GM23338 (cell line): Measurements from ENCODE around the gene CSF2RB. TPM values are rescaled to one million over a fixed set of nuclear protein-coding genes. Genes with fewer than 3 reads are reported as not detected.

Experiments
- ATAC-seq: fragments of 200-7000 bp; cut with Tn5 transposase; 3 replicates; pipeline ENCODE4 v1.9.1; 2020
- DNase-seq: peaks from one replicate; pipeline ENCODE4 v3.0.0-alpha.2; 2015; ENCODE audit warnings: low spot score
- H2AFZ ChIP-seq: fragments of 200-600 bp; sonication (generic); 2 replicates; pipeline ENCODE4 v1.8.0; 2016; ENCODE audit warnings: antibody characterized with exemption, mild to moderate bottlenecking, moderate library complexity
- H3F3A ChIP-seq: fragments of 200-600 bp; sonication (generic); replicated peaks from 2 replicates; pipeline ENCODE4 v1.8.0; 2017; ENCODE audit warnings: antibody characterized with exemption, mixed run types, low read depth
- H3K27ac ChIP-seq: fragments of 200-600 bp; sonication (generic); 2 replicates; pipeline ENCODE4 v1.6.1; 2016; ENCODE audit warnings: low read depth
- H3K27me3 ChIP-seq: fragments of 200-600 bp; sonication (generic); 2 replicates; pipeline ENCODE4 v1.8.0; 2016; ENCODE audit warnings: mild to moderate bottlenecking, mixed run types, moderate library complexity; ENCODE audit not compliant: insufficient read depth
- H3K36me3 ChIP-seq: fragments of 200-600 bp; sonication (generic); 2 replicates; pipeline ENCODE4 v1.8.0; 2016; ENCODE audit warnings: mild to moderate bottlenecking; ENCODE audit not compliant: insufficient read depth
- H3K4me1 ChIP-seq: fragments of 200-600 bp; sonication (generic); 2 replicates; pipeline ENCODE4 v1.8.0; 2016; ENCODE audit warnings: mild to moderate bottlenecking, moderate library complexity; ENCODE audit not compliant: insufficient read depth
- H3K4me2 ChIP-seq: fragments of 200-600 bp; sonication (generic); 2 replicates; pipeline ENCODE4 v1.7.1; 2017; ENCODE audit warnings: mixed run types
- H3K4me3 ChIP-seq: fragments of 200-600 bp; sonication (generic); 2 replicates; pipeline ENCODE4 v1.6.1; 2016; ENCODE audit warnings: mixed run types
- H3K79me2 ChIP-seq: fragments of 200-600 bp; sonication (generic); replicated peaks from 2 replicates; pipeline ENCODE4 v1.8.0; 2017; ENCODE audit warnings: mild to moderate bottlenecking; ENCODE audit not compliant: insufficient read depth
- H3K9me2 ChIP-seq: fragments of 200-600 bp; sonication (generic); 2 replicates; pipeline ENCODE4 v1.8.0; 2017; ENCODE audit not compliant: insufficient read depth
- H4K20me1 ChIP-seq: fragments of 200-600 bp; sonication (generic); replicated peaks from 2 replicates; pipeline ENCODE4 v1.8.0; 2017; ENCODE audit warnings: mild to moderate bottlenecking; ENCODE audit not compliant: insufficient read depth
- H3K27ac Mint-ChIP-seq: 2 replicates; pipeline ENCODE4 v1.8.0; 2020; ENCODE audit warnings: inconsistent platforms, mild to moderate bottlenecking, moderate library complexity, mixed read lengths
- H3K27me3 Mint-ChIP-seq: 3 replicates; pipeline ENCODE4 v1.8.0; 2022; ENCODE audit warnings: low read depth, mild to moderate bottlenecking, moderate library complexity, mixed read lengths, inconsistent platforms; ENCODE audit not compliant: insufficient read depth, poor library complexity
- H3K36me3 Mint-ChIP-seq: 3 replicates; pipeline ENCODE4 v1.8.0; 2021; ENCODE audit warnings: low read depth, mild to moderate bottlenecking, inconsistent platforms, moderate library complexity, mixed read lengths
- H3K4me1 Mint-ChIP-seq: 3 replicates; pipeline ENCODE4 v1.8.0; 2020; ENCODE audit warnings: mild to moderate bottlenecking, inconsistent platforms, mixed read lengths
- H3K4me3 Mint-ChIP-seq: 3 replicates; pipeline ENCODE4 v1.8.0; 2021; ENCODE audit warnings: moderate library complexity, mild to moderate bottlenecking, inconsistent platforms, mixed read lengths
- H3K9me3 Mint-ChIP-seq: 3 replicates; pipeline ENCODE4 v1.8.0; 2020; ENCODE audit warnings: moderate library complexity, mild to moderate bottlenecking, inconsistent platforms, mixed read lengths
- CREB1 ChIP-seq: fragments of 250-450 bp; sonication (Bioruptor Pico); IDR thresholded peaks from 2 replicates; pipeline ENCODE4 v1.5.0; 2020; ENCODE audit warnings: low read depth, mild to moderate bottlenecking, moderate library complexity
- EZH2 ChIP-seq: fragments of 200-600 bp; sonication (generic); IDR thresholded peaks from one replicate; pipeline ENCODE4 v1.8.0; 2017; ENCODE audit warnings: antibody characterized with exemption, mild to moderate bottlenecking, low read depth; ENCODE audit not compliant: unreplicated experiment
- EZH2phosphoT487 ChIP-seq: fragments of 200-600 bp; sonication (generic); IDR thresholded peaks from one replicate; pipeline ENCODE4 v1.8.1; 2018; ENCODE audit warnings: antibody characterized with exemption; ENCODE audit not compliant: unreplicated experiment
- JUNB ChIP-seq: IDR thresholded peaks from one replicate; pipeline ENCODE4 v1.6.1; 2016; ENCODE audit warnings: antibody characterized with exemption; ENCODE audit not compliant: unreplicated experiment
- NANOG ChIP-seq: IDR thresholded peaks from 2 replicates; pipeline ENCODE4 v1.6.1; 2016; ENCODE audit warnings: antibody characterized with exemption, borderline replicate concordance
- POLR2AphosphoS5 ChIP-seq: IDR thresholded peaks from 2 replicates; pipeline ENCODE4 v1.6.1; 2016; ENCODE audit warnings: antibody characterized with exemption, low read depth
- STAT1 ChIP-seq: IDR thresholded peaks from one replicate; pipeline ENCODE4 v1.6.1; 2016; ENCODE audit warnings: antibody characterized with exemption; ENCODE audit not compliant: unreplicated experiment
- ZNF114 ChIP-seq: fragments of 250-450 bp; sonication (Bioruptor Pico); IDR thresholded peaks from 2 replicates; pipeline ENCODE4 v1.5.0; 2020; ENCODE audit warnings: mild to moderate bottlenecking, moderate library complexity
- ZNF331 ChIP-seq: fragments of 250-450 bp; sonication (Bioruptor Pico); IDR thresholded peaks from 2 replicates; pipeline ENCODE4 v1.5.0; 2020; ENCODE audit warnings: low read depth, mild to moderate bottlenecking, moderate library complexity
- polyA plus RNA-seq: library from polyadenylated mRNA; unstranded; fragments of >200 nt; fragmentation: Nextera tagmentation; extraction: Ambion mirVana; gene quantifications from 2 replicates; pipeline ENCODE4 v1.2.1, GENCODE V29; 2016
- total RNA-seq: library from RNA; depleted of rRNA; stranded (reverse); fragments of >200 nt; shearing (Covaris generic); gene quantifications from 2 replicates; pipeline ENCODE4 v1.2.3, GENCODE V29; 2014
- TF ChIP-seq, protein P1 (sequence below): IDR thresholded peaks from 2 replicates; pipeline ENCODE4 v1.6.1; 2016; ENCODE audit warnings: antibody characterized with exemption
- TF ChIP-seq, protein P2 (sequence below): fragments of 250-450 bp; sonication (Bioruptor Pico); IDR thresholded peaks from 2 replicates; pipeline ENCODE4 v1.5.0; 2020; ENCODE audit warnings: mild to moderate bottlenecking, moderate library complexity
- TF ChIP-seq, protein P3 (sequence below): IDR thresholded peaks from one replicate; pipeline ENCODE4 v1.6.1; 2018; ENCODE audit warnings: antibody characterized with exemption; ENCODE audit not compliant: unreplicated experiment
- TF ChIP-seq, protein P4 (sequence below), 2 experiments: fragments of 200-600 bp in 1 of 2; sonication (generic) in 1 of 2; conservative IDR thresholded peaks; 2 replicates each; pipeline versions ENCODE4 v1.5.1 to v1.6.1; 2016 to 2017; ENCODE audit warnings: antibody characterized with exemption in 2 of 2, low read depth in 2 of 2, mild to moderate bottlenecking in 2 of 2, moderate library complexity in 1 of 2

Gene CSF2RB
- total and polyA plus RNA-seq, 2 experiments from 2014 or later = not detected

DNA sequence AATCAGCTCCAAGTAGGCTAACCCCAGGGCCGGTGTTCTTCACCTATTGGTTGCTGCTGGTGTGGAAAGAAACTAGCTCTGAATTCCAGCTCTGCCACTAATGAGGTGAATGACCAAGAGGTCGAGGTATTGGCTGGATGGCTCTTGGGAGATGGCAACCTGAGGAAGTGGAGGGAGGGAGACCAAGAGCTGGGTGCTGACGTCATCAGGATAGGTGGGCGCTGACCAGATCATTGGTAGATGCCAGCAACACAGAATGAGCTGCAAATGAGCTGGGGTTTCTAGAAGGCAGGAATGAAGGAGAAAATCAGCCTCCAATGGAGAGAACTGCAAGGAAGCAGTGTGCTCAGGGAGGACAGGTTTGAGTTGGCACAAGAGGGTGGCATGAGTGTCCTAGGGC lies 14.7 kb upstream of the CSF2RB start:
- no peak for DNase-seq
- H3K4me2 ChIP-seq = no peak overlapping the region
- H3F3A ChIP-seq = no peaks in the 10 kb centered on the region
- peaks cover 24% of the 10 kb centered on the region for H3K9me3 Mint-ChIP-seq
- H2AFZ ChIP-seq = no peak overlapping the region
- H3K36me3 ChIP-seq = no peaks in the 10 kb centered on the region
- H3K36me3 Mint-ChIP-seq = peaks cover 17% of the 10 kb centered on the region
- H3K4me1 Mint-ChIP-seq = peaks cover 25% of the 10 kb centered on the region
- no peak overlapping the region for H3K4me3 Mint-ChIP-seq
- no peak overlapping the region for H3K4me3 ChIP-seq
- no peaks in the 10 kb centered on the region for H3K79me2 ChIP-seq
- no peak overlapping the region for H3K27ac ChIP-seq
- no peaks in the 10 kb centered on the region for H3K27me3 ChIP-seq
- no peak for ATAC-seq
- H3K9me2 ChIP-seq = peaks cover 26% of the 10 kb centered on the region
- no peaks in the 10 kb centered on the region for H4K20me1 ChIP-seq
- H3K27ac Mint-ChIP-seq = no peak overlapping the region
- H3K27me3 Mint-ChIP-seq = peaks cover 18% of the 10 kb centered on the region
- peaks cover 11% of the 10 kb centered on the region; the same call in 1 of the 2 replicates for H3K4me1 ChIP-seq
- TF ChIP-seq CREB1 (CRISPR knock-in tag) (no peak), EZH2phosphoT487 (no peak), EZH2 (no peak), ZNF114 (CRISPR knock-in tag) (no peak), ZNF331 (CRISPR knock-in tag) (no peak), POLR2AphosphoS5 (no peak), NANOG (no peak), JUNB (no peak), STAT1 (no peak)
- TF ChIP-seq, protein P1, sequence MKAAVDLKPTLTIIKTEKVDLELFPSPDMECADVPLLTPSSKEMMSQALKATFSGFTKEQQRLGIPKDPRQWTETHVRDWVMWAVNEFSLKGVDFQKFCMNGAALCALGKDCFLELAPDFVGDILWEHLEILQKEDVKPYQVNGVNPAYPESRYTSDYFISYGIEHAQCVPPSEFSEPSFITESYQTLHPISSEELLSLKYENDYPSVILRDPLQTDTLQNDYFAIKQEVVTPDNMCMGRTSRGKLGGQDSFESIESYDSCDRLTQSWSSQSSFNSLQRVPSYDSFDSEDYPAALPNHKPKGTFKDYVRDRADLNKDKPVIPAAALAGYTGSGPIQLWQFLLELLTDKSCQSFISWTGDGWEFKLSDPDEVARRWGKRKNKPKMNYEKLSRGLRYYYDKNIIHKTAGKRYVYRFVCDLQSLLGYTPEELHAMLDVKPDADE = no peak
- TF ChIP-seq, protein P2, sequence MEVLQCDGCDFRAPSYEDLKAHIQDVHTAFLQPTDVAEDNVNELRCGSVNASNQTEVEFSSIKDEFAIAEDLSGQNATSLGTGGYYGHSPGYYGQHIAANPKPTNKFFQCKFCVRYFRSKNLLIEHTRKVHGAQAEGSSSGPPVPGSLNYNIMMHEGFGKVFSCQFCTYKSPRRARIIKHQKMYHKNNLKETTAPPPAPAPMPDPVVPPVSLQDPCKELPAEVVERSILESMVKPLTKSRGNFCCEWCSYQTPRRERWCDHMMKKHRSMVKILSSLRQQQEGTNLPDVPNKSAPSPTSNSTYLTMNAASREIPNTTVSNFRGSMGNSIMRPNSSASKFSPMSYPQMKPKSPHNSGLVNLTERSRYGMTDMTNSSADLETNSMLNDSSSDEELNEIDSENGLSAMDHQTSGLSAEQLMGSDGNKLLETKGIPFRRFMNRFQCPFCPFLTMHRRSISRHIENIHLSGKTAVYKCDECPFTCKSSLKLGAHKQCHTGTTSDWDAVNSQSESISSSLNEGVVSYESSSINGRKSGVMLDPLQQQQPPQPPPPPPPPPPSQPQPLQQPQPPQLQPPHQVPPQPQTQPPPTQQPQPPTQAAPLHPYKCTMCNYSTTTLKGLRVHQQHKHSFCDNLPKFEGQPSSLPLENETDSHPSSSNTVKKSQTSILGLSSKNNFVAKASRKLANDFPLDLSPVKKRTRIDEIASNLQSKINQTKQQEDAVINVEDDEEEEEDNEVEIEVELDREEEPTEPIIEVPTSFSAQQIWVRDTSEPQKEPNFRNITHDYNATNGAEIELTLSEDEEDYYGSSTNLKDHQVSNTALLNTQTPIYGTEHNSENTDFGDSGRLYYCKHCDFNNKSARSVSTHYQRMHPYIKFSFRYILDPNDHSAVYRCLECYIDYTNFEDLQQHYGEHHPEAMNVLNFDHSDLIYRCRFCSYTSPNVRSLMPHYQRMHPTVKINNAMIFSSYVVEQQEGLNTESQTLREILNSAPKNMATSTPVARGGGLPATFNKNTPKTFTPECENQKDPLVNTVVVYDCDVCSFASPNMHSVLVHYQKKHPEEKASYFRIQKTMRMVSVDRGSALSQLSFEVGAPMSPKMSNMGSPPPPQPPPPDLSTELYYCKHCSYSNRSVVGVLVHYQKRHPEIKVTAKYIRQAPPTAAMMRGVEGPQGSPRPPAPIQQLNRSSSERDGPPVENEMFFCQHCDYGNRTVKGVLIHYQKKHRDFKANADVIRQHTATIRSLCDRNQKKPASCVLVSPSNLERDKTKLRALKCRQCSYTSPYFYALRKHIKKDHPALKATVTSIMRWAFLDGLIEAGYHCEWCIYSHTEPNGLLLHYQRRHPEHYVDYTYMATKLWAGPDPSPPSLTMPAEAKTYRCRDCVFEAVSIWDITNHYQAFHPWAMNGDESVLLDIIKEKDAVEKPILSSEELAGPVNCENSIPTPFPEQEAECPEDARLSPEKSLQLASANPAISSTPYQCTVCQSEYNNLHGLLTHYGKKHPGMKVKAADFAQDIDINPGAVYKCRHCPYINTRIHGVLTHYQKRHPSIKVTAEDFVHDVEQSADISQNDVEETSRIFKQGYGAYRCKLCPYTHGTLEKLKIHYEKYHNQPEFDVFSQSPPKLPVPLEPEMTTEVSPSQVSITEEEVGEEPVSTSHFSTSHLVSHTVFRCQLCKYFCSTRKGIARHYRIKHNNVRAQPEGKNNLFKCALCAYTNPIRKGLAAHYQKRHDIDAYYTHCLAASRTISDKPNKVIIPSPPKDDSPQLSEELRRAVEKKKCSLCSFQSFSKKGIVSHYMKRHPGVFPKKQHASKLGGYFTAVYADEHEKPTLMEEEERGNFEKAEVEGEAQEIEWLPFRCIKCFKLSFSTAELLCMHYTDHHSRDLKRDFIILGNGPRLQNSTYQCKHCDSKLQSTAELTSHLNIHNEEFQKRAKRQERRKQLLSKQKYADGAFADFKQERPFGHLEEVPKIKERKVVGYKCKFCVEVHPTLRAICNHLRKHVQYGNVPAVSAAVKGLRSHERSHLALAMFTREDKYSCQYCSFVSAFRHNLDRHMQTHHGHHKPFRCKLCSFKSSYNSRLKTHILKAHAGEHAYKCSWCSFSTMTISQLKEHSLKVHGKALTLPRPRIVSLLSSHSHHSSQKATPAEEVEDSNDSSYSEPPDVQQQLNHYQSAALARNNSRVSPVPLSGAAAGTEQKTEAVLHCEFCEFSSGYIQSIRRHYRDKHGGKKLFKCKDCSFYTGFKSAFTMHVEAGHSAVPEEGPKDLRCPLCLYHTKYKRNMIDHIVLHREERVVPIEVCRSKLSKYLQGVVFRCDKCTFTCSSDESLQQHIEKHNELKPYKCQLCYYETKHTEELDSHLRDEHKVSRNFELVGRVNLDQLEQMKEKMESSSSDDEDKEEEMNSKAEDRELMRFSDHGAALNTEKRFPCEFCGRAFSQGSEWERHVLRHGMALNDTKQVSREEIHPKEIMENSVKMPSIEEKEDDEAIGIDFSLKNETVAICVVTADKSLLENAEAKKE (CRISPR knock-in tag) = no peak
- TF ChIP-seq, protein P3, sequence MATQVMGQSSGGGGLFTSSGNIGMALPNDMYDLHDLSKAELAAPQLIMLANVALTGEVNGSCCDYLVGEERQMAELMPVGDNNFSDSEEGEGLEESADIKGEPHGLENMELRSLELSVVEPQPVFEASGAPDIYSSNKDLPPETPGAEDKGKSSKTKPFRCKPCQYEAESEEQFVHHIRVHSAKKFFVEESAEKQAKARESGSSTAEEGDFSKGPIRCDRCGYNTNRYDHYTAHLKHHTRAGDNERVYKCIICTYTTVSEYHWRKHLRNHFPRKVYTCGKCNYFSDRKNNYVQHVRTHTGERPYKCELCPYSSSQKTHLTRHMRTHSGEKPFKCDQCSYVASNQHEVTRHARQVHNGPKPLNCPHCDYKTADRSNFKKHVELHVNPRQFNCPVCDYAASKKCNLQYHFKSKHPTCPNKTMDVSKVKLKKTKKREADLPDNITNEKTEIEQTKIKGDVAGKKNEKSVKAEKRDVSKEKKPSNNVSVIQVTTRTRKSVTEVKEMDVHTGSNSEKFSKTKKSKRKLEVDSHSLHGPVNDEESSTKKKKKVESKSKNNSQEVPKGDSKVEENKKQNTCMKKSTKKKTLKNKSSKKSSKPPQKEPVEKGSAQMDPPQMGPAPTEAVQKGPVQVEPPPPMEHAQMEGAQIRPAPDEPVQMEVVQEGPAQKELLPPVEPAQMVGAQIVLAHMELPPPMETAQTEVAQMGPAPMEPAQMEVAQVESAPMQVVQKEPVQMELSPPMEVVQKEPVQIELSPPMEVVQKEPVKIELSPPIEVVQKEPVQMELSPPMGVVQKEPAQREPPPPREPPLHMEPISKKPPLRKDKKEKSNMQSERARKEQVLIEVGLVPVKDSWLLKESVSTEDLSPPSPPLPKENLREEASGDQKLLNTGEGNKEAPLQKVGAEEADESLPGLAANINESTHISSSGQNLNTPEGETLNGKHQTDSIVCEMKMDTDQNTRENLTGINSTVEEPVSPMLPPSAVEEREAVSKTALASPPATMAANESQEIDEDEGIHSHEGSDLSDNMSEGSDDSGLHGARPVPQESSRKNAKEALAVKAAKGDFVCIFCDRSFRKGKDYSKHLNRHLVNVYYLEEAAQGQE = no peak
- TF ChIP-seq, protein P4, sequence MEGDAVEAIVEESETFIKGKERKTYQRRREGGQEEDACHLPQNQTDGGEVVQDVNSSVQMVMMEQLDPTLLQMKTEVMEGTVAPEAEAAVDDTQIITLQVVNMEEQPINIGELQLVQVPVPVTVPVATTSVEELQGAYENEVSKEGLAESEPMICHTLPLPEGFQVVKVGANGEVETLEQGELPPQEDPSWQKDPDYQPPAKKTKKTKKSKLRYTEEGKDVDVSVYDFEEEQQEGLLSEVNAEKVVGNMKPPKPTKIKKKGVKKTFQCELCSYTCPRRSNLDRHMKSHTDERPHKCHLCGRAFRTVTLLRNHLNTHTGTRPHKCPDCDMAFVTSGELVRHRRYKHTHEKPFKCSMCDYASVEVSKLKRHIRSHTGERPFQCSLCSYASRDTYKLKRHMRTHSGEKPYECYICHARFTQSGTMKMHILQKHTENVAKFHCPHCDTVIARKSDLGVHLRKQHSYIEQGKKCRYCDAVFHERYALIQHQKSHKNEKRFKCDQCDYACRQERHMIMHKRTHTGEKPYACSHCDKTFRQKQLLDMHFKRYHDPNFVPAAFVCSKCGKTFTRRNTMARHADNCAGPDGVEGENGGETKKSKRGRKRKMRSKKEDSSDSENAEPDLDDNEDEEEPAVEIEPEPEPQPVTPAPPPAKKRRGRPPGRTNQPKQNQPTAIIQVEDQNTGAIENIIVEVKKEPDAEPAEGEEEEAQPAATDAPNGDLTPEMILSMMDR (conservative IDR thresholded peaks at IDR 0.05; ENCODE audit: low read depth in 2 of 2) = no peak
